HL-60/S4 treated with phorbol 12-myristate 13-acetate at 8.2 ng/mL for 4 days and 3 days (cell line): ENCODE results near the gene C6orf163.
"Not testable (repeated sequence)": the region's sequence is repeated elsewhere in the genome, so short reads cannot be mapped to it uniquely, and the experiment has no call there.

Experiments used
- in situ Hi-C: fragments of 300-500 bp; cut with MboI; formaldehyde crosslinking; loops from 2 replicates; pipeline ENCODE4 v1.15.0; 2022; ENCODE audit warnings: low sequenced_read_pairs

Gene C6orf163

DNA sequence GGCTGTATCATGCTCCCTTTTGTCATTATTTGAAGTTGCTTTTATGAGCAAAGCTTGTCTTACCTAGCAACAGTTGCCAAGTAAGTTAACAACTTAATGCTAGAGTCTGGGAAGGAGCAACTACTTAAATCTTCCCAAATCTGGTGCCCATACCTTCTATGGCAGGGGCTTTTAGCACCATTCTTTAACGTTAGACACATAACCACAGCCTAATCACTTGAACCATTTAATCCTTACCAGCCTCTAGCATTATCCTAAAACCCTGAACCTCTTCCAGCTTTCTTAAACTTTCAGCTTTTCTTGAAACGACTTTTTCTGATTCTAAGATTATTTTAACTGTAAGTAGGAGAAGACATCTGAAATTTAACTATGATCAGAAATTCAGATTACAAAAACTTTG is at the start of gene C6orf163:
Gene C6orf163, plus strand, starts transcription at position 83 of the 400 bp plus-strand sequence. Its CDS starts 287 bp downstream, at position 370.
- in situ Hi-C loops = no loop called here

DNA sequence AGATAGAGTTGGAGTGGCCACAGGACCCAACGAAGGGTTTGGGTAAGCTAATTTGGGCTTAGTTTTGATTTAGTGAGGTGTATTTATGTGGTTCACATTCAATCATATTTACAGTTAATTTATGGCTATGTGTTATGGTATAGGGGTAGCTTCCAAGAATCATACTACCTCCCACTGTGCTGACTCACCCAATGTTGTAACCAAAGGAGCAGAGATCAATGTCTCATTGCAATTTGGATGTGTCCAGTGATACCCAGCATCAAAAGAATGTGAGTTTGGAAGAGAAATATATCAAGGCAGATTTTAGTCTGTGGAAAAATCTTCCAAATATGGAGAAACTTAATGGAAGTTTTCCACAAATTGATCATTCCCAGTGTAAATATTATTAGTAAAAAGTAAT is 47.5 kb upstream of the C6orf163 start:
- in situ Hi-C loops = no loop called here

DNA sequence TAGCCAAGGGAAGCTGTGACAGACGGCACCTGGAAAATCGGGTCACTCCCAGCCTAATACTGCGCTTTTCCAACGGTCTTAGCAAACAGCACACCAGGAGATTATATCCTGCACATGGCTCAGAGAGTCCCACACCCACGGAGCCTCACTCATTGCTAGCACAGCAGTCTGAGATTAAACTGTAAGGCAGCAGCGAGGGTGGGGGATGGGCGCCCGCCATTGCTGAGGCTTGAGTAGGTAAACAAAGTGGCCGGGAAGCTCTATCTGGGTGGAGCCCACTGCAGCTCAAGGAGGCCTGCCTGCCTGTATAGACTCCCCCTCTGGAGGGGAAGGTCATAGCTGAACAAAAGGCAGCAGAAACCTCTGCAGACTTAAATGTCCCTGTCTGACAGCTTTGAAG is 43.3 kb upstream of the C6orf163 start:
- in situ Hi-C loops = not testable (repeated sequence)

DNA sequence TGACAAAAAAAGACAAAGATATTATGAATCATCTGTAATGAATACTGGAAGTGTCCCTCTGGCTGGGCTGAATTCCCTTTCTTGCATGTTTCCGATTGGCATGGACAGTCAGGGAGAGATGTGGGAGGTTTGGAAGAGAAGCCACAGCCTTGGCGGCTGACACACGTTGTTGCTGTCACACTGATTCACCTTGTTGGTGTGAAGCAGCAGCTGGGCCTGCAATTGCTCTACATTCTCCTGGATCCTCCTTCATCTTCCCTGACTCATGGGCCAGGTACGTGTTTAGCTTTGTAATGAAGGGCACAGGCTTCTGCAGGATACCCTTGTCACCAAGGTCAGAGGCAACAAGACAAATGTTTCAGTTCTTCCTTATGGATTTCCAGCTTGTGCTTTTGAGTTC is 35.6 kb upstream of the C6orf163 start:
- in situ Hi-C loops = no loop called here

DNA sequence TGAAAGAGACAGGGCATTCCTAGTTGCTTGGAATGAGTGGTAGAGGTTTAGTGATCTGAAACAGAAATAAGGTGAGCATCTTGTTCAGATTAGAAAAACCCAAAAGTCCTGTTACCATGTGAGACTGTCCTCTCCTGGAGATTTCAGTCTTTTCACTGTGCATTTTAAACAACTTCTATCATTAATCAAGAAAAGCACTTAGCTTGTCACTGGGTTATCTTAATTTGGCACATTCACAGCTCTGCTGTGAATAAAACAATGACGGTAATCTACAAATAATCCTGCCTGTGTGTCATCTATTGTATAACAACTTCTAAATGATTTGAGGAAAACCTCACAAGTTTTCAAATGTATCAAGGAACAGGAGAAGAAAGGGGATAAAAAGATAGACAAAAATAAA is 31.8 kb upstream of the C6orf163 start:
- in situ Hi-C loops = no loop called here

DNA sequence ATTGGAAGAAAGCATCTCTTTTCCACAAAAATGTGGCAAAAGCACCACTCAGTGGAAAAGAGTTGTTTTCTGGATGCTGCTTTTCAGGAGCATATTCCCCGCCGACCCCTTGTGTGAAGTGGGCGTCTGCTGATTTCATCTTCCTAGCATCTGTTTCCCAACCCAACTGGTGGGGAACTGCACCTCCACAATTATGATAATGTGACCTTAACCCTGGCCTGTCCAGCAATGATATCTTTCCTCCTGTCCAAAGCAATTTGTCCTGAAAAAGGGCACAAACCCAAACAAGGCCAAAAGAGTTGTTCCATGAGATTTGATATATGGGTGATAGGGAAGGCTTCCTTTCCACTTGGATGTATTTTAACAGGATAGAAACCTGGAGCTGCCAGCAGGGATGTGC is 29.5 kb upstream of the C6orf163 start:
- in situ Hi-C loops = no loop called here

DNA sequence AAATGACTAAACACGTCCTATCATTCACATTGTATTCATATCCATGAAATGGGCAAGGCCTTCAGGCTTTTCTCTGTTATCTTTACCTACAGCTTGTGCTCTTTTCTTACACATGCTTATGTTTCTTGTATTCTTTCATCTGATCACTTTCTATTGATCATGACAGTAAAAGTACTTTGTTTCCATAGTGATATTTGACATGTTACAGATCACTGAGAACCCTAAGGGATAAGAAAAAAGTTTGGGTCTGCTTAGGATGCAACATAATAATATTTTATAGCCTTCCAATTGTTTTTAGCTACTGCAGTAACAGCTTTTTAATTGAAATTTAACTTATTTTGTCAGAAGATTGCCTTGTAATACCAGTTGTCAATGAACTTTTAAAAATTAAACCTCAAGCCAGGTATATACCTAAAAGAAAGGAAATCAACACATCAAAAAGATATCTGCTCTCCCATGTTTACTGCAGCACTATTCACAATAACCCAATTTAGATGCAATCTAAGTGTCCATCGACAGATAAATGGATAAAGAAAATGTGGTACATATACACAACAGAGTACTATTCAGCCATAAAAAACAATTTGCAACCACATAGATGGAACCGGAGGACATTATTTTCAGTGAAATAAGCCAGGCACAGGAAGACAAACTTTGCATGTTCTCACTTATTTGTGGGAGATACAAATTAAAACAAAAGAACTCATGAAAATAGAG is 25.2 kb upstream of the C6orf163 start:
- in situ Hi-C loops = no loop called here

DNA sequence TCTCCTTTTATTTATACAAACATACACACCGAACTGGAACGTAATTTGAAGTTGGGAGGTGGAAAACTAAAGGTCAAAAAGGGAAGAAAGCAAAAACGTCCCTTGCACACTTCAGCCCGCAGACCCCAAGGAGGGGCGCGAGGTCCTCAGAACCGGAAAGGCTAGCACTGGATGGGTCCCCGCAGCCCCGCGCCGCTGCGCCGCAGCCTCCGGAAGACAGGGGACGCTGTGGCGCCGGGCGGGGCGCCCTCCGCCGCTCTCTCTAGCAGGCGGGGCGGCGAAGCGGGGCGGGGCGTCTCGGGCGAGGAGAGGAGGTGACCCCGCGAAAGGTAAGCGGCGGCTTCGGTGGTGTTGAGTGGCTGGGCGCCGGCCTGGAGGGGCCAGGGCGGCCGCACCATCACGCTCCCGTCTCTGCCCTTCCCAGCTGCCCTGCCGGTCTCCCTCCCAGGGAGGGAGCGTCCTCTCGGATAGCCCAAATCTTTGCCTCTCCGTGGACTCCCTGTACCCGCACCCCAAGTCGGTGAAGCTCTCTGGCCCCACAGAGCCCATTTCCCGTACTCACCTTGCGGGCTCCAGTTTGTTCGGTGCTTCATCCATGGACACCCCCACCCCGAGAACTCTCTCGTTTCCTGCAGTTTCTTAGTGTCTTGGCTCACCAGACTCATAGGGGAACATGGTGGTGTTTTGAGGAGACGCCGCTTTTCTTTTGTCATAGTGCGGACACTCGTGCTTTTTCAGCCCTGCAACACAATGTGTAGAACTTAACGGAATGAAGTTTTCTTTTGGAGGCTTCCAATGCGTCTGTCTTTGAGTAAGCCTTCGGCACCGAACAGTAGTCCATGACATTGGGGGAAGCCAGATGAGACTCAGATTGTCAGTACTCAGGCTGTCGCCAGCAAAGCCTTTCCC is 22.1 kb upstream of the C6orf163 start, which contains the start of gene SMIM8:
Gene SMIM8, plus strand, starts transcription at position 285 of the 909 bp plus-strand sequence. CDS start 14,444 bp downstream, outside the sequence.
- in situ Hi-C loops = no loop called here

DNA sequence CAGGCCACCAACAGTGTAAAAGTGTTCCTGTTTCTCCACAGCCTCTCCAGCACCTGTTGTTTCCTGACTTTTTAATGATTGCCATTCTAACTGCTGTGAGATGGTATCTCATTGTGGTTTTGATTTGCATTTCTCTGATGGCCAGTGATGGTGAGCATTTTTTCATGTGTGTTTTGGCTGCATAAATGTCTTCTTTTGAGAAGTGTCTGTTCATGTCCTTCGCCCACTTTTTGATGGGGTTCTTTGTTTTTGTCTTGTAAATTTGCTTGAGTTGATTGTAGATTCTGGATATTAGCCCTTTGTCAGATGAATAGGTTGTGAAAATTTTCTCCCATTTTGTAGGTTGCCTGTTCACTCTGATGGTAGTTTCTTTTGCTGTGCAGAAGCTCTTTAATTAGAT is 20.7 kb upstream of the C6orf163 start:
- in situ Hi-C loops = not testable (repeated sequence)

DNA sequence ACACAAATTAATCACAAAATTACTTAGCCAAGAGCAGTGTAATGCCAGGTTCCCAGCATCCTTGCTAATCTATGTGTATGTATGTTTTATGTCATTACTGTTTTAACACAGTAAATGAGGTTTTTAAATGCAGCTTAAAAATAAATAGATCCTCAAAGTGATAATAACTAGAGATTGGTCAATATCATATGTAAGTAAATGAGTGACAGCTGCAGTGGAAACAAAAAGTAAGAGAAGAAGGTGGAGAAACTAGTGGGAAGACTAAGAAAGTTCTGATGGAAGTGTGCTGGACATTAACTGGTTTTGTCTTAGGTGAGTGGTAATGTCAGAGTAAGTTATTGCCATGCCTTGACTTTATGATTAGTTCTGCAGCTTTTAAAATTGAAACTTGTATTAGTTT is 13.7 kb upstream of the C6orf163 start:
- in situ Hi-C loops = no loop called here

DNA sequence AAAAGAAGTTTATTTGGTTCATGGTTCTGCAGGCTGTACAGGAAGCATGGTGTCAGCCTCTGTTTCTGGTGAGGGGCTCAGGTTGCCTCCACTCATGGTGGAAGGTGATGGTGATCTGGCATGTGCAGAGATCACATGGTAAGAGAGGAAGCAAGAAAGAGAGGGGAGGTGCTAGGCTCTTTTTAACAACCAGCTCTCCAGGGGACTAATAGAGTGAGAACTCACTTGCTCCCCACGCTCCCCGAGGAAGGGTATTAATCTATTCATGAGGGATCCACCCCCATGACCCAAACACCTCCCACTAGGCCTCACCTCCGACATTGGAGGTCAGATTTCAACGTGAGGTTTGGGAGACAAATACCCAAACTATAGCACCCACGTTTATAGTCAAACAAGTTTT is 11.6 kb upstream of the C6orf163 start:
- in situ Hi-C loops = no loop called here

DNA sequence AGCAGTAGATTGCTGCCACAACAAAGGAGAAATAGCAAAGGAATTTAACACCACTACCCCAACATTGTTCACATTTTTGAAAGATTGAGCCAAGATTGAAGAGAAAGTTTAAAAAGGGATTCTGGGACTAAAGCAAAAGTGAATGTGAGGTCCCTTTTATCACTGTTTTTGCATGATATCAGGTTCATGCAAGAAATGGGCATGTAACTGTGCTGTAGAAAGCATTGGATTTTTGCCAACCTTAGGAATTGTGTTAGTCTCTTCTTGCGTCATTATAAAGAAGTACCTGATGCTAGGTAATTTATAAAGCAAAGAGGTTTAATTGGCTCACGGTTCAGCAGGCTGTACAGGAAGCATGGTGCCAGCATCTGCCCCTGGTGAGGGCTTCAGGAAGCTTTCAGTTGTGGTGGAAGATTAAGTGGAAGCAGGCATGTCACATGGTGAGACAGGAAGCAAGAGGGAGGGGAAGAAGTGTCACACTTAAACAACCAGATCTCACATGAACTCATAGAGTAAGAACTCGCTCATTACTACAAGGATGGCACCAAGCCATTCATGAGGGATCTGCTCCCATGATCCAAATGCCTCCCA is 10.9 kb upstream of the C6orf163 start:
- in situ Hi-C loops = no loop called here

DNA sequence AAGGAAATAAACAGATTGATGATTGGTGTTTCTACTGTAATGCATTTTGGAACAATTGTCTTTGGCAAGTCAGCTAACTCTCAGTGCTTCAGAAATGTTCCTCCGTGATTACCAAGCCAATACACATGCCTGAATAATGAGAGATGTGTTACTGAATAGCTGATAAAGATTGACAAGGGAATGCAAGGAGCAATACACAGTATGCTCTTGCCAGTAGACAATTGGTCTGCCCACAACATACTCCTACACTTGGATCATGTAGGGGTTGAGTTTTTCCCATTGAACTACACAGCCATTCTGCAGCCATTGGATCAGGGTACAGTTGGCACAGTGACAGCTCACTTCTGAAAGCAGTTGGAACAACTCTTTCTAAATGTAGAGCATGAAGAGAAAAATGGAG is 9.9 kb upstream of the C6orf163 start:
- in situ Hi-C loops = no loop called here

DNA sequence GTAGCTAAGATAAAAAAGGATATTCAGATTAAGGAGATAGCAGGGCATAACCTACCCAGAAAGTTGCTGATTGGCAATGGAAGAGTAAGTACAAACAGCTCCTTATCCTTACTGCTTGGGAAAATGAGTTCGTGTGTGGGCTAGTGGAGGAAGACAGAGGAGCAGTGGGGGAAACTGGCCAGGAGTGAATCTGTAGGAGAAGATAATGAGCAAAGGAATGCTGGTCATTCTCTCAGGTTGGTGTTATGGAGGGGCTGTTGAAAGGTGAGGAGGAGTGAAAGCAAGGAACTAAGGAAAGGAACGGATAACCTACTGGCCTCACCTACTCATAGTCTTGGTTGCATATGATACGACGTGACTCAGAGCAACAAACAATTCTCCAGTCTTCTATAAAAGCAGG is 8.2 kb upstream of the C6orf163 start:
- in situ Hi-C loops = no loop called here

DNA sequence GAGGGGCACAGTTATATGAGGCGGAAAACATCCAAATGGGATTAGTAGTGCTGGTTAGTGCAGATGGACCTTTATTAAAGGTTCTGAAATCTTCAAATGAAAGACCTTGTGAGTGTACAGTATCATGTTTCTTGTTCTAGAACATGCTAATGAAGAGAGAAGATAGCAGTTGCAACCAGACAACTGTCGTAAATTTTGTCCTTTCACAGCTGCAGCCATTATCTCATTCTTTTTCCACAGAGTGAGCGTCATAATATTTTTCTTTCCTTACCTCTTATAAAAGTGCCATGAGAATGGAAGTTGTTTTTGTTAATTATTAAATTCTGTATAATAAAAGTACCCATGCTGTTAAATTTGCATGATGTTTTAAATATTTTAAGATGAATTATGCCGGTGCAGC is 4.4 kb upstream of the C6orf163 start:
- in situ Hi-C loops = no loop called here

DNA sequence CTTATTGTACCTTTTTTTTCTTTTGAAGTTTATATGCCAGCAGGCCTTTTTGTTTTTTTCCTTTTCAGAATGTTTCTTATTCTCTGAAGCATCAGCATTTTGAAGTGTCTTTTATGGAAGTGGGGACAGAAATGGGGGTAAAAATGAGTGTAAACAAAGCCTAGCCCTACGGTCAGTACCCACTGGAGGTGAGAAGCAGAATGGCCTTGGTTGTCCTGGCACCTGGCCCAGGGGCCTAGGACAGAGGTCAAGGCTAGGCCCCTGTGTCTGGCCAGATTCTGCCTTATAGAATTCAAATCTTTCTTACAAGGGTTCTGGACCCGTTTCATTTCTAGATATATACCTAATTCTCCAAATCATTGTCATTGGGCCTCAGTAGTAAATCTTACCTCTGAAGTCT is 3.5 kb upstream of the C6orf163 start:
- in situ Hi-C loops = no loop called here

DNA sequence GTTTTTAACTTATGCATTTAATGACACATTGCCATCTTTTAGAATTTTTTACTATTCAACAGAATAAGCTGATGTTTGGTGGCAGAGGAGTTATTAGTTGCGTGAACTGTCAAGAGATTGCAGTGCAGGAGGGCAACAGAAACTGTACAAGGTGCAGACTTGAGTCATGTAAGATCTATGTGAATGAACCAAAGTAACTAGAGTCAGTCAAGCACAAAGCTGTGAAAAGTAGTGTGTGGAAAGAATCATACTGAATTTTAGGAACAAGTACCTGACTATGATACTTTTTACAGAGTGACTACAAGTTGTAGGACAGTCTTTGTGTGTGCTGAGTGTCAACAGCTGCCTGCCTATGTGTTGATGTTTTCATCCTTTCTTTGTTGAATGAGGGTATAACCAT is 2.7 kb upstream of the C6orf163 start:
- in situ Hi-C loops = no loop called here

DNA sequence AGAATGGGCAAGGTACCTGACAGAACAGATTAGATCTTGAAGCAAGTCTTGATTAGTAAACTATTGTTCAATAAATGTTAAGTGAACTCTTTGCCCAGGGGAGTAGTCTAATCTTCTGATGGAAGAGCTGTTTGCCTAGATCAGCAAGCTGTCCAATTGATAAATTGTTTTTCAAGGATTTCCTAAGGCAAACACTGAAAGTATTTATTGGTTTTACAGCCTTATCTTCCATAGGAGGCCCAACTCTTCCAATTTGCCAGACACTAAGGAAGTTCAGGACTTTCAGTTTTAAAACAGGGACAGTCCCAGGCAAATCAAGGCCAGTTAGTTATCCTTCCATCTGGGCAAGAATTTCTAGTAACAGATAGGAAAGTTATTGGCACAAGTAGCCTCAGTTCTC is 1.8 kb upstream of the C6orf163 start:
- in situ Hi-C loops = no loop called here

DNA sequence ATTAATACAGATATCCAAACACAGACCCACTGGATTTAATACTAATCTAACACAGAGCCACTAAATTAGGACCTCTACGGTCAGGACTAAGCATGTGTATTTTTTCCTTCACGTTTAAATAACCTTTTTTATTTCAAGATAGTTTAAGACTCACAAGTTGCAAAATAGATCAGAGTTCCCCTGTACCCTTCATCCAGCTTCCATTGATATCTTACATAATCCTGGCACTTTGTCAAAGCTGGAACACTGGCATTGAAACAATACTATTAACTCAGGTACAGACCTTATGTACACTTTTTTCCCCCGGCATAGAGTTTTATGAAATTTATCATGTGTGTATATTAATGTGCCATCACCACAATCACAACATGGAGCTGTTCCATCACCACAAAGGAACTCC is 2.1 kb downstream of the C6orf163 start:
- in situ Hi-C loops = no loop called here

DNA sequence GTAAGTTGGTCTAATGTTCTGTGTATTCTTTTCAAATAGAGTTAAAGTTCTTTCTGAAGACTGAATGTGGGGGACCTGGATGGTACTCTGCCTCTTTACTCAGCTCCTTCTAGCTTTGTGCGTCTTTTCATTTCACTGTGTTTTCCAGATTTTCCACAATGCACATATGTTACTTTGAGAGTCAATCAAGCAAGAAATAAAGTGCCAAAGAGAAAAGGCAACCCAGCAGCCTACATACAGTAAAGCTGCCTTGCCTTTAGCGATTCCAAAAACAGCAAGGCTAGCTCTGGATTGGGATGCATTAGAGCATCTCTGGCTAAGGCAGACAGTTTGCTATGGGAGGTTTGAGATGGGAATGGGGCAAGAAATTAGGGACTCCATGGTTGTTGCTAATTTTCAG is 5.3 kb downstream of the C6orf163 start:
- in situ Hi-C loops = no loop called here

DNA sequence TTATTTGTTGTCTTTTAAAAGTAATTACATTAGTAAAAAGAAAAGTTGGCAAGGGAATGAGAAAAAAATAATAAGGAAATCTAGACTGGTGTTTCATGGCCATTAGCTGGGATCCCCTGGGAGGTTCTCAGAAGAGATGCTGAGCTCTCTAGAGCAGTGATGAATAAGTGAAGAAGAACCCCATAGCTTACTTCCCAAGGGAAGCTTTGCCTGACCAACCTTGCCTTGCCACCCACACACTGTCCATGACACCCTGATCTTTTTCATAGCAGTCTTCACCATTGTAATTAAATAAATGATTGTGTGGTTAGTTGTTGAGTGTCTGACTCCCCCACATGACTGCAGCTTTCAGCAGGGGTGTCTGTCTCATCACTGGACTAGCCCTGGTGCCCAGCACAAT is 5.9 kb downstream of the C6orf163 start:
- in situ Hi-C loops = no loop called here

DNA sequence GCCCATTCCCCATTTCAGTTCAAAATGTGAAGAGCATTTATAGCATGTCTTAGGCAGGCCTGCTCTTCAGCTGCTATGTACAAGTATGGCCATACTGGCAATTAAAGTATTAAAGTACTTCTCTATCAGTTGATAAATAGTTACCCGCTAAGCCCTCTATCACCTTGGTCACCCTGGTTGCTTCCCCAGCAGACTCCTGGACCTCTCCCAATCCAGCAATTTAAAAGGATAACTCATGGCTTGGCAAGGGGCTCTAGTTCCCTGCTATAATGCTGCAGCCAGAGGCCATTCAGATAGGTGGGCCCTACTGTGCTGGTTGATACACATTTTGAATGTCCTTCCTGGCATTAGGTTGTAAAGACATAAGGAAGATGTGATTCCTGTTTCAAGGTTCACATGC is 7.0 kb downstream of the C6orf163 start:
- in situ Hi-C loops = no loop called here
